HG03025 (cell line): Measurements from ENCODE around the gene LTC4S.

ENCODE experiments used
- ATAC-seq: cut with Tn5 transposase; IDR thresholded peaks from one replicate; pipeline ENCODE4 v1.9.1; 2021; ENCODE audit warnings: mild to moderate bottlenecking, moderate library complexity; ENCODE audit not compliant: unreplicated experiment, low FRiP score

The LTC4S gene

DNA sequence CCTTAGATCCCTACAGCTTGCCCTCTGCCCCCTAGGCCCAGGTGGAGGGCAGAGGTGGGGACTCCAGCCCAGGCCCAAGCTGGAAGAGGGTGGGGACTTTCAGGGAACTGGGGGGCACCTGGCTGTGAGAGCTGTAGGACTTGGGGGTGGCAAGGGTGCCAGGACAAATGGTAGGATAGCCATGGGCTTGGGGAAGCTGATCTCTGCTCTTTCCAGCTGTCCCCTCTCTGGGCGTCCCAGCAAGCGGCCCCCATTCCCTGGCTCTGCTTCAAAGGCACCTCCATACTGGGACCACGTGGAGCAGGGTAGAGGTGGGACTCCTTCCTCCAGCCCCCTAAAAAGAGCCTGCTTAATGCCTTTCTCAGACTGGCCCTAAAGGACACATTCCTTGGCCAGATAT lies 385 bp downstream of the LTC4S start:
- no peak for ATAC-seq

DNA sequence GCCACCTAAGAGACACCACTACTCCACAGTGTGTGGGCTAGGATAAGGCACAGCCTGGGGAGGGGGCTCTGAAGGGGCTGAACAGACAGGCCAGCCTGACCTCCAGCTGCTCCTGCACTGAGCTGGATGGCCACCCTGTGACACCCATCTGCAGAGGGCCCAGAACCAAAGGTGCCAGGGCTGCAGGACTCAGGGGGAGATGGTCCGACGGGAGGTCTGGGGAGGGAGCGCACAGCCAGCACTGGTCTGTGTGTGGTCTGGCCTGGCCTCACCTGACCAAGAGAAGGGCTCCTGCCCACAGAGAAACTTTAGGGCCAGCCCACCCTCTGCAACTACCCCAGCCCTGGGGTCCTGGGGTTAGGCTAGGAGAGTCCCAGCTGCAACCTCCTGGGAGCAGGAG lies 789 bp downstream of the LTC4S start:
- ATAC-seq = no peak

DNA sequence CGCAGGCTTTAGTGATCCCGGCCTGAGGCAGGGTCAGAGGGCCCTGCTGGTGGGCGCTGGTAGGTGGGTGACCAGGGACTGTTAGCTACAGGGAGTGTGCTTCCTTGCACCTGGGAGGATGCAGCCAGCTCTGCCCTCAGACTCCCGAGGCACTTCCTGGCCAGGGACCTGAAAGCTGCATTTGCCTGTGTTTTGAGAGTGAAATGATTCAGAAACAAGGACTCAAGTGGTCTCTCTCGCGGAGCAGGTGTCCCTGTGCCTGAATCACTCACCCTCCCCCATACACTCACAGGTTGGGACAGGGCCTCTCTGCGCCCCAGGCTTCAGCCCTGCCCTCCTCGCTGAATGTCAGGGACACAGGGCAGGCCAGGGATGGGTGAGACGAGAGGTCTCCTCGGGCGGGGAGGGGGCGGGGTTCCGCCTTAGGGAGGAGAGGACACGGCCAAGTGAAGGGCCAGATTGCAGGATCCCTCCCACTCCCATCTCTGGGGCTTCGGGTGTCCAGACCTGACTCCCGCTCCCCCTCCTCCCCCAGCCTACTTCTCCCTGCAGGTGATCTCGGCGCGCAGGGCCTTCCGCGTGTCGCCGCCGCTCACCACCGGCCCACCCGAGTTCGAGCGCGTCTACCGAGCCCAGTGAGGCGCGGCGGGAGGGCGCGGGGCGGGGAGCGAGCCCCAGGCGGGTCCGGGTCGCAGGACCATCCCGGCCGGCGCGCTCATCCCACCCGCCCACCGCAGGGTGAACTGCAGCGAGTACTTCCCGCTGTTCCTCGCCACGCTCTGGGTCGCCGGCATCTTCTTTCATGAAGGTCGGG lies 1.5 kb downstream of the LTC4S start:
- ATAC-seq = peak; percentile 5

DNA sequence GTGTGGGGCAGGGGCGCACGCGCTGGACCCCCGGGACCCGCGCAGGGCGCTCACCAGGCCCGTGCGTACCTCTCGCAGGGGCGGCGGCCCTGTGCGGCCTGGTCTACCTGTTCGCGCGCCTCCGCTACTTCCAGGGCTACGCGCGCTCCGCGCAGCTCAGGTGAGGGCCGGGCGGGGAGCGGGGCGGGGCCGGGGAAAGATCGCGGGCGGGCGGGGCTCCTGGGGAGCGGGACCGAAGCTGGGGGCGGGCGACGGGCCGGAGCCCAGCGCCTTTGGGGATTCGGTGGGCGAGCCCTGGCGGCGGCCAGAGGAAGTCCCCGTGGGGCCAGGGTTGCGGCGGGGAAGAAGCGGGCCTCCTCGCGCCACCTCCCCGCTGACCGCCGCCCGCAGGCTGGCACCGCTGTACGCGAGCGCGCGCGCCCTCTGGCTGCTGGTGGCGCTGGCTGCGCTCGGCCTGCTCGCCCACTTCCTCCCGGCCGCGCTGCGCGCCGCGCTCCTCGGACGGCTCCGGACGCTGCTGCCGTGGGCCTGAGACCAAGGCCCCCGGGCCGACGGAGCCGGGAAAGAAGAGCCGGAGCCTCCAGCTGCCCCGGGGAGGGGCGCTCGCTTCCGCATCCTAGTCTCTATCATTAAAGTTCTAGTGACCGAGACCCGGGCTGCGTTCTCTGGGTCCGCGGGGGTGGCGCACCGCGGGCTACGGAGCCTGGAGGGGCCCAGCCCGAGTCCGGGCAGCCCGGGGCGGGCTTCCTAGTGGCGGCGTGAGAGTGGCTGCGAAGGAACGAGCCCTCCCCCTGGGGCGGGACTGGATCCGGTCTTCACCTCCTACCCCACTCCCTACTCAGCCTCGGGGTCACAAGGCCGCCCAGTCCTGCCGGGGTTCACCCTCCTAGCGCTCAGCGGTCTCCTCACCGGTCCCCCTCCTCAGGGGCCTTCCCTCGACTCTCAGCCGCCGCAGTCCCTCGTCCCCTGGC lies 2.4 kb downstream of the LTC4S start:
- peak; percentile 68 for ATAC-seq

DNA sequence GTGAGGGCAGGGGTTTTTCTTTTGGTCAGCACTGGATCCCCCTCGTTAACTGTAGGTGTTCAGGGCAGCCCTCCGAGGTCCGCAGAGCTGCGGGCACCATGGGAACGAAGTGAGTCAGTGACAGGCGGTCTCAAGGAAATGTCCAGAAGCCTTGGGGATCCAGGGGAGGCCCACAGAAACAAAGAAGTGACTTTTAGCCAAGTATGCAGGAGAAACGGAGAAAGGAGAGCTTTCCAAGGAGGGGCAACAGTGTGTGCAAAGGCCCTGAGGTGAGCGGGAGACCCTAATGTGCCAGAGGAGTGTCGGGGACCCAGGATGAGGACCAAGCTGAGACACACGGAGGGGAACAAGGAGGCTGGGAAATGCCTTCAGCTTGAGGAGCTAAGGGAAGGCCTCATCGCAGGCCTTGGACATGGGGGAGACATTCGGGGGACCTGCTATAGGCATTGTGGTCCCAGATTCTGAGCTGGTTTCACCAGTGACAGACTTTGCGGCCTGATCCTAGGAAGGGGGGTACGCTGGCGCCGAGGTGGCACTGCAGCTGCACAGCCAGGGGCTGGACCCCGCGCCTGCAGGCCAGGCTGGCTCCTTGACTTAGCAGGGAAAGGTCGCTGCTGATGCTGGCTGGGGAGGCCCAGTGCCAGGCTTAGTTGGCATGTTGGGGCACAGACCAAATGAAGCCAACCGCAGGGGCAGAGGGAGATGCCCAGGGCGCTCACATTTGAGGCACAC lies 3.3 kb downstream of the LTC4S start:
- ATAC-seq = no peak

DNA sequence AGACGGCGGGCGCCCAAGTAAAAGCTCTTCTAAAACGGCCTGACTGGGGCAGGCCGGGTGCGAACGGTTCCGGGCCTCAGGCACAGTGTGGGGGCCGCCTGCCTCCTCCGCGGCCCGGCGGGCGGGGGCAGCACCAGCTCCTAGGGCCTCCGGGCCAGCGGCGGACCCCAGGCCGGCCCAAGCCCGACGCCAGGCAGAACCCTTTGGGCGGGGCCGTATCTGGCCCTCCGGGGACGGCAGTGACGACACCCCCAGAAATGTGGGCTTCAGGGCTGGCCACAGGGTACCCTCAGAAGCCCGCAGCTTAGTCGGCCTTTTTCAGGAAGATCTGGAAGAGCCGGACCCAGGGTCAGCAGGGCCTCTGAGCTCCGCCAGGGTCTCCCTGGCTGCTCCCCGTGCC lies 4.0 kb downstream of the LTC4S start:
- no peak for ATAC-seq

DNA sequence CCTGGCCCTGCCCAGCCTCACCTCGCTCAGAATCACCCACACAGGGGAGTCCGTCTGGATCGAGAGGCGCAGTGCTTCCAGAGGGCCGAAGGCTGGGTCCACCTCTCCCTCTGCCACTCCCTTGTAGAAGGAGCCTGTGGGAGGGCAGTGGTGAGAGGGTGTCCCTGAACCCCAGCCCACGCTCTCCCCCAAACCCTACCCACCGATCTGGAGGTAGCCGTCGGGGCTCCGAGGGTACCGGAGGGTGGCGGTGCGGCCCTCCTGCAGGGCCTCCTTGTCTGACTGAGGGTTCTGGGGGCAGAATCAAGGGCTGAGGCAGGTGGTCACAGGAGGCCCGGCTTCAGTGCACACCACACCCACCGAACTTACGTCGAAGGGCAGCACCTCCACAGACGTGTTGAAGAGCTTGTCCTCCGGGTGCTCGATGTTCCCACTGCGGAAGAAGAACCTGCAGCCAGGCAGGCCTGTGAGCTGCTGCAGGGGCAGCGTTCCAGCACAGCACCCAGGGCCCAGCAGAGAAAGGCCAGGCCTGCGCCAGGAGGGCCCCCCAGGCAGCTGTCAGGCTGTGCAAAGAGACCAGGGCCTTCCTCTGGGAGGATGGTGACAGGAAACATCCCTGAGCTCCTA lies 4.5 kb downstream of the LTC4S start:
- no peak for ATAC-seq

DNA sequence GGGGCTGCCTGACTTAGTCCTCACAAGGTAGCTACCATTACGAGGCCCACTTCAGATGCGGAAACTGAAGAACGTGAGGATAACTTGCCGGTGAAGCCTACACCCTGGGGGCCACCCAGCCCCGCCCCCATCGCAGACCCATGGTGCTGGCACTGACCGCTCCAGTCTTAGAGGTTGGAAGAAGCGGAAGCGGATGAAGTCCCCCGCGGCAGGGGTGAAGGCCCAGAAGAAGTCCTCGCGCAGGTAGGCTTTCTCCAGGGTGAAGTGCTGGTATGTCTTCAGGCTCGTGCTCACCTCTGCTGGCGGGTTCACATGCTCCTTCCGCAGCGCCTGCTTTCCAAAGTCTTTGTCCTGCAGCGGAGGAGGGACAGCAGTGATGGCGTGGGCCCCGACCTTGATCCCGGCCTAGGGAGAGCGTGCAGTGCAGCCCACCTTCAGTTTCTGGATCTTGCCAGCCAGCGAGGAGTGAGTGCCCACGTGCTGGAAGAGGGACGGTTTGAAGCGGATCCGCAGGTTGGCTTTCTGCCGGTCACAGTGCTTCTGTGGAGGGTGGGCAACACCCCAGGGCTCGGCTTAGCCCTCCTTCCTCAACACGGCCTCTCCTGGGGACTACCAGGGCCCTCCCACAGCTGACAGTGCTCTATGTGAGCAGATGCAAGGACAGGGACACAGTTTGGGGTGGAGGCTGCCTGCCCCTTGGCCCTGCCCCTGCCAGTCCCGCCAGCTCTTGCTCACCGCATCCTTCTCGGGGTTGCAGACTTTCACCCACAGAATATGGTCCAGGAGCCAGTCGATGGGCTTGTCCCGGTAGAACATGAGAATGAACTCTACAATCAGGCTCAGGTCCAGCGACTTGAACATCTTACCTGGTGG lies 5.2 kb downstream of the LTC4S start:
- no peak for ATAC-seq

DNA sequence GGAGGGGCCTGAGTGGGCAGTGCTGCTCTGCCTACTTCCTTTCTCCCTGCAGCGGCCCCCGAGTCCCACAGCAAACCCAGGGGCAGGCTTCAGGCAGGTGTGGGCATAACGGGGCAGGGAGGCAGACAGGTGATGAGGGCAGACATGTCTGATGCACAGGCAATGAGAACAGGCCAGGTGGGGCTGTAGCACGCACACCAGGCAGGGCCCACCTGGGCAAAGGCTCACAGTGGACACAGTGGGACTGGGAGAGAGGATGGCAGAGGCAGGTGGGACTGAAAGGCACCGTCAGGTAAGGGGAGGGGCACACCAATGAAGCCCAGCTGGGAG lies 5.8 kb downstream of the LTC4S start:
- ATAC-seq = no peak

DNA sequence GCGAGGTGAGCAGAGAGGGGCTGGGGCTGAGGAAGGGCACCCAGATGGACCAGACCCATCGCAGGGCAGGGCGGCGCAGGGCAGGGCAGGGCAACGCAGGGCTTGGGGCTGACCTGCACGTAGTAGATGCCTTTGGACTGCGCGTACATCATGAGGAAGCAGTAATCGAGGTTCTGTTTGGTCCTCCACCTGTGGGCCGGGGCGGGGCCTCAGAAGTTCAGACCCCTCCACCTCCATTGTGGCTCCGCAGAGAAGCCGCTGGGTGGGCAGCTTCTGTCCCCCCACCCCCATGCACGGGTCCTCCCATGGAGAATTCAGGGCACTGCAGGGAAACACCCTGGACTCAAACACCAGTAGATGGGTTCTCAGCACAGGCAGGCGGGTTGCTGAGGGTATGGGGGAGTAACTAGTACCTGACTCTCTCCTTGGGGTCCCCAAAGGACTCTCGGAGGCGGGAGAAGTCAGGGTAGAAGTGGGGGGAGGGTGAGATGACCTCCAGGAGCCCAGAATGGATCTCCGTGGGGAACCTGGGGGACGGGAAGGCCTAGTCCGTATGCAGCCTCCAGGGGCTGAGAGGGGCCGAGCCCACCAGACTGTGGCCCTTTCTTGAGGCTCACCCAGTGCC lies 6.4 kb downstream of the LTC4S start:
- no peak for ATAC-seq

DNA sequence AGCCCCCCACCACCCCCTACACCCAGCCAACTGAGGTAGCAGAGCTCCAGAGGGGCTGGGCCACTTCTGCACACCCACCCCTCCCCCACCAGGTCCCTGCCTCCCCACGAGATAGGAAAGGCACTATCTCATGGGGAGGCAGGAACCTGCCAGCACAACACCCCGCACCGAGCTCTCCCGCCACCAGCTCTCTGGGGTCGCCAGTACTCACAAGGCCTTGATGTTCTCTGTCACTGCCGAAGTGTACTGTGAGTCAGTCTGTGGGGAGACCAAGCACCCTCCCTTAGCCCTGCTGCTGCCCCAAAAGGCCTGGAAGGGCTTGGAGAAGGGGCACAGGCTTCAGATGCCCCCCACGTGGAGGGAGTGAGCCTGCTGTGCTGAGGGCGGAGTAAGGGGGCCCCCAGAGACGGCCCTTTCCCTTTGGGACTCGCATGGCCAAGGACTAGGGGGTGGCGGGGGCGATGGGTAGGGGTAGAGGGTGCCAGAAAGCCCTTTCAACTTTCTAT lies 7.0 kb downstream of the LTC4S start:
- ATAC-seq = no peak

DNA sequence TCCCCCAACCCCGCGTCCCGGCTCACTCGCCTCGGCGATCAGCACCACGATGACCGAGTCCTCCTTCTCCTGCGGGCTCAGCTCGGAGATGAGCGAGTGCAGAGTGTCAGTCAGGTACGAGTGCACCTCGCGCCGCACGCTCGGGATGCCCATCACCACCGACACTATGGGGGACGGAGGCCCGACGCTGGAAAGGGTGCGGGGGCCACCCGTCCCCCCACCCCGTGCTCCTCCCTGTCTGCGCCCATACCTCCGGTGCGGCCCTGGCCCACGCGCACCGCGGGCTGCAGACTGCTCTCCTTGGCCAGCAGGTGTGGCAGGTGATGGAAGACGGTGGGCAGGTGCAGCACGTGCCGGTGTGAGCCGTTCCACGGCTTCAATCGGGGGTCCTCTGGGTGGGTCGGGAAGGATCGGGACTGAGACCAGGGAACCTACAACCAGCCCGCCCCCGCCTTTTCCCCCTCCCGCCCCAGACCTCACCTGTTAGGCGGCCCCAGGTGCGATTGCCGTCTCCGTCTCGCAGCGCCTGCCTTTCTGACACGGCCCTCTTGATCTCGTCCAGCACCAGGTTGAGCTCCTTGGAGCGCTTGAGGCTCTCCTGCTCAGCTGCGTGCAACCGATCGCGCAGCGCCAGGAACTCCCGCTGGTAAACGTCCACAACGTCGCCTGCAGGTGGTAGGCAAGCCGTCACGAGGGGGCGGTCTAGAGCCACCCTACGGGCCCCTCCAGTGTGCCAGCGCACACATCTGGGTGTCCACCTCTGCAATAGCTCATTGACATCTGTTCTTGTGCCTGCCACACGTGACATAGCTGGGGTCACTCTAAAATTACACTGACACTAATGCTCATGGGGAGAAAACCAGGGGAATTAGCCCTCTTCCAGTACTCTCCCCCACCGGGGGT lies 7.8 kb downstream of the LTC4S start:
- ATAC-seq = no peak

DNA sequence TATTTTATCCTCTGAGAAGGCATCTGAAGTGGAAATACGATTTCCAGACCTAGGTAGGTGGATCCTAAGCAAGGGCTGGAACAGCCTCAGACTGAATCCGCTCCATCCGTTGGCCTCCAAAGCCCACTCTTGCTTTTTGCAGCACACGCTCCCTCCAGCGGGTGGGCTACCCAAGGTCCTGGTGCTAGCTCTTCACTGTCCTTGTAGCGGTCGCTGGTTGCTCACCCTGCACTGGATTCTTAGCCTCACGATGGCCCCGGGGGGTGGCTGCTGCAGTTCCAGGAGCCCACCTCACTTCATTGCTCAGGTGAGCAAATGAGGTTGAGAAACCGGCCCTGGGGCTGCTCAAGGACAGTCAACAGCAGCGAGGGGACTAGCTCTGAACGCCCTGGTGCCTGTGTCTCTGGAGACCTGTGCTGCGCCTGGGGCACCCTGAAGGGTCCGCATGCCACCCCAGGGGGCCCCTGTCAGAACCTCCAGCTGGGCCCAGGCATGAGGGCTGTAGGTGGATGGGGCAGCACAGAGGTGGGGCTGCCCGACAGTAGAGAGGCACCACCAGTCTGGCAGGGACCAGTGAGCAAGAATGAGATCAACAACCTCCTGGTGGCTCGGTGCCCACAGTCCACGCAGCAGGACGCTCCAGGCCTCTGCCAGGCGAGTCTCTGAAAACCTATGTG lies 8.6 kb downstream of the LTC4S start:
- ATAC-seq = no peak

DNA sequence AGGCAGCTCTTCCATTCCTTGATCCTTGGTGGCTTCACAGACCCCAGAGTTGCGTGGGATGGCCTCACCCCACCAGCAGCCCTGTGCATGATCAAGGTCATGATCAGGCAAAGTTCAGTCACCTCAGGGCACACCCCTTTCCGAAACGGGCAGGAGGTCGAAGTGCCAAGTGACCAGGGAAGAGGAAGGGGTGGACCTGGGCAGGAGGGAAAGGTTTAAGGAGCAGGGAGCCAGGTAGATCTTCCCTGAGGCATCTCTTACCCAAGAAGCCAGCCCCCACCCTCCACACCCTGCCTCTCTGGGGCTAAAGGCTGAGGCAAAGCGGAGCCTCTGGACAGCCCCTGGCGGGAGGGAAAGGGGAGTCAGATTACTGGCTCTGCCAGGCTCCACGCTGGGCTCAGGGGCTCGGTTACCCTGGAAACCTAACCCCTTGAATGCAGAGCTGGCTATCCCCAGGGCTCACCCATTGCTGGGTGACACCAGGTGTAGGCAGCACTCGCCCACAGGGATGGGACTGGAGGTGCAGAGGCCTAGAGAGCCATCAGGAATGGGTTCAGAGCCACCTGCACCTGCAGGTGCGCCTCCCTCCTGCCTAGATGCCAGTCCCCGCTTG lies 9.3 kb downstream of the LTC4S start:
- no peak for ATAC-seq

DNA sequence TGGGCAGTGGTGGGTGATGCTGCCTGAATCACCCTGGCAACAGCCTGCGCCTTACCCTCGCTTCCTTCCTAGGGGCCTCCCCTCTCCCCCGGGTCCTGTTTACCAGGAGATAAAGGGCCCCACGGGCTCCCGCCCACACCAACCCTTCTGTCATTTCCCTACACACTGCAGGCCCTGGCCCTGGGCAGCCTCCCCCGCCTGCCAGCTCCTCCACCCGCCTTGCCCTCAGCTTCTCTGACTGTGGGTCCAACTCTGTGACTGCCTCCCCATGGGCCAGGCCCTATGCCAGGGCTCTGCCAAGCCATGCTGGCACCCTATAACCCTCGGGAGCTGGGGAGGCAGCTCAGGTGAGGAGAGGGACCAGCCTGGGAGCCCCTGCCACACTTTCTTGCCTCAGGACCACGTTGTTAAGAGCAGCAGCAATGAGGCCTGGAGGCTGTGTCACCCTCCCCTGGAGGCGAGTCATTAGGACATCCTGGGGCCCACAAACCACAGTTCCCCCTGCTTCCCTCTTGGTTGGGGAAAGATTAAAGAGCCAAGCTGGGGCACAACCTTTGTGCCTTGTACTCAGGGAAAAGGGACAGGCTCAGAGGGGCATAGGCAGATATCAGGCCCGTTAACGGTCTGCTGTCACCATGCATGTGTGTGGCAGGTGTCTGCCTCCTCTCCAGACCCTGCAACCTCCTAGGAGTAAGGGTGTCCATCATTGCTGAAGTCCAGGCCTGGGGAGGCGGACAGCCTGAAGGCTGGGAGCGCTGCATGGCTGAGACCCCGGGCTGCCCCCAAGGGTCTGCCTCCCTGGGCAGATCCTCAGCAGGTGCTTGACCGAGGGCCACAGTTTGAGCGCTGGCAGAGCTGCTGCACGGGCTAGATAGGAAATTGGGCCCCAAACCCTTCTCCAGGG lies 10.1 kb downstream of the LTC4S start:
- no peak for ATAC-seq

DNA sequence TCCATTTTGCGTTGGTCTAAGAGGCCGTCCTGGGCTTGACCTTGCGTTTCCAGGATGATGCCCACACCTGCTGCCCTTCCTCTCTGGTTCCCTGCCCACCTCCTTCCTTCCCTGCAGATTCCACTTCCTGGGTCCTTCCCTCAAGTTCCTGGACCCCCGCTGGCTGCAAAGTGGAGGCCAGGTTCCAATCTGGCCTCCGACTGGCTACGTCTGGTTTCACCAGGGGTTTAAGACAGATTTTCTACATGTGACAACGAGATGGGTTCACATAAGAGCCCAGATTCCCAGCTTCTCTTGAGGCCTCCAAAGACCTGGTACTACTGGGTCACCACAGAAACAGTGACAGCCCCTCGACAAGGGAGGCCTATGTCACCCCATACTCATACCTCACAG lies 10.8 kb downstream of the LTC4S start:
- ATAC-seq = no peak
